Skeletal muscle satellite cell (primary cell): Measurements from ENCODE around the gene SBK2.
A peak's percentile ranks its signal among the peaks of the same experiment; 100 is the strongest.
"Not testable (repeated sequence)": the region's sequence is repeated elsewhere in the genome, so short reads cannot be mapped to it uniquely, and the experiment has no call there.

Experiments used
- H3K27me3 ChIP-seq: 2 replicates; pipeline ENCODE4 v1.7.0; 2013; ENCODE audit warnings: low read length; ENCODE audit not compliant: control insufficient read depth, insufficient read depth
- H3K36me3 ChIP-seq: 2 replicates; pipeline ENCODE4 v1.7.0; 2013; ENCODE audit warnings: mild to moderate bottlenecking, control low read depth, low read length; ENCODE audit not compliant: insufficient read depth
- H3K4me1 ChIP-seq: 2 replicates; pipeline ENCODE4 v1.7.0; 2013; ENCODE audit warnings: low read length; ENCODE audit not compliant: control insufficient read depth, insufficient read depth
- H3K4me2 ChIP-seq: 2 replicates; pipeline ENCODE4 v1.7.0; 2013; ENCODE audit warnings: mild to moderate bottlenecking, low read length
- H3K4me3 ChIP-seq: 2 replicates; pipeline ENCODE4 v1.7.0; 2013; ENCODE audit warnings: low read length
- H3K9ac ChIP-seq: 2 replicates; pipeline ENCODE4 v1.7.0; 2013; ENCODE audit warnings: mild to moderate bottlenecking, low read depth, low read length, moderate library complexity
- H3K9me3 ChIP-seq: replicated peaks from 2 replicates; pipeline ENCODE4 v1.7.0; 2013; ENCODE audit warnings: mild to moderate bottlenecking, control low read depth, low read length

The SBK2 gene

DNA sequence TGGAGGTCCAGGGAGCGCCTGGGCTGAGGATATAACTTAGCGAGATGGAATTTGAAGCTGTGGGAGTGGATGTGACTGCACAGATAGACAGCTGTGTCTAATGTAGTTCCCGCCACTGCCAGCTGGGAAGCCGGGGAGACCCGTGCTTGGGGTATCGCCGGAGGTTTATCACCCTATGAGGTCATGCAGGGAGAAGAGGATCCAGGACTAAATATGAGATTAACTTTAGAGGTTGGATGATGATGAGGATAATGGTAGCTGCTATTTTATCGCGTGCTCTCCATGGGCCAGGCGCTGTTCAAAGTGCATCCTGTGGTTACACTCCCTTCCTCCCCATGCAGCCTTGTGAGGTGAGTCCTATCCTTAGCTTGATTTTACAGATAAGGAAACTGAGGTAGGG is 28.8 kb downstream of the SBK2 start:
- Histone ChIP-seq H3K9me3 (no peaks in the 10 kb centered on the region), H3K4me2 (no peak overlapping the region), H3K4me1 (no peaks in the 10 kb centered on the region), H3K27me3 (peaks cover 3% of the 10 kb centered on the region), H3K4me3 (no peak overlapping the region), H3K36me3 (no peaks in the 10 kb centered on the region), H3K9ac (no peak overlapping the region)

GRCh38 chr19:55504981-55505380 is 32.0 kb downstream of the SBK2 start:
- H3K9ac ChIP-seq = no peak overlapping the region
- no peaks in the 10 kb centered on the region for H3K4me1 ChIP-seq
- peaks cover 3% of the 10 kb centered on the region for H3K27me3 ChIP-seq
- H3K4me3 ChIP-seq = no peak overlapping the region
- H3K9me3 ChIP-seq = no peaks in the 10 kb centered on the region
- H3K36me3 ChIP-seq = no peaks in the 10 kb centered on the region
- no peak overlapping the region for H3K4me2 ChIP-seq

GRCh38 chr19:55504252-55504603 is 32.7 kb downstream of the SBK2 start:
- Histone ChIP-seq H3K4me3 (peak overlapping the region; percentile 79), H3K36me3 (no peaks in the 10 kb centered on the region), H3K27me3 (peaks cover 3% of the 10 kb centered on the region), H3K4me1 (no peaks in the 10 kb centered on the region), H3K9me3 (no peaks in the 10 kb centered on the region), H3K9ac (no peak overlapping the region), H3K4me2 (peak overlapping the region; percentile 98)

DNA sequence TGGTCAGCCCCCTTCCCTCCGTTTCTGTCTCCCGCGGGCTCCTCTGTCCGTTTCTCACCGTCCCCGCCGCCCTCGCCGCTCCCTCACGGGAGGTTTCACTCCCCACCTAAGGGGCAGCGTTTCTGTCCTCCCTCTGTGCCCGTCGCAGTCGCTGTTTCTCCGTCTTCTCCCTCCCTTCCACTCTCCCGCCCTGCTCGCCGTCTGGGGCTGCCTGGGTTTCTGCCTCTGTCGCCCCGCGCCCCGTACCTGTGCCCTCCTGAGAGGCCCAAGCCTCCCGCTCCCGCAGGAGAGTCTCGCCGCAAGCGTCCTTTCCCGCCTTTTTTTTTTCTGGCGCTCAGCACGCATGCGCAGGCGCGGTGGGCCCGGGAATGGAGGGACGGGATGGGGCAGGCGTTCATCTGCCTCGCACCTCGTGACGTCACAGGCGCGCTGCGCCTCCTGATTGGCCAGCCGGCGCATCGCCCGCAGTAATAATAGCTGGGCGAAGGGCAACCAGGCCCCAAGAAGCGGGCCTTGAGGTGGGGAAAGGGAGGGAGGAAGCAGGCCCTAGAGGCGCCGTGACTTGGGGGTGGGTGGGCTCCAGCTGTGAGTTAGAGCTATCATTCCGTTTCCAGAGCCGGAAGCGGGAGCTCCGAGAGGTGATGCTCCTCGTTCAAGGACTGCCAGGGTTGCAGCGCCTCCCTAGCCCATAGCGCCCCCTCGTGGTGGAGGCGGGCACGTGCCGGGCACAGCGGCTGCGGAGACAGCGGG is 33.3 kb downstream of the SBK2 start:
- H3K36me3 ChIP-seq = no peaks in the 10 kb centered on the region
- peak overlapping the region; percentile 52 for H3K9ac ChIP-seq
- H3K4me1 ChIP-seq = no peaks in the 10 kb centered on the region
- H3K27me3 ChIP-seq = peaks cover 3% of the 10 kb centered on the region
- peak overlapping the region; percentile 79 for H3K4me3 ChIP-seq
- H3K4me2 ChIP-seq = peak overlapping the region; percentile 98
- no peaks in the 10 kb centered on the region for H3K9me3 ChIP-seq

- Histone ChIP-seq H3K27me3 (peaks cover 3% of the 10 kb centered on the region), H3K4me2 (no peak overlapping the region), H3K4me1 (no peaks in the 10 kb centered on the region), H3K9ac (no peak overlapping the region), H3K9me3 (no peaks in the 10 kb centered on the region), H3K36me3 (no peaks in the 10 kb centered on the region), H3K4me3 (no peak overlapping the region)
Measured at GRCh38 chr19:55503157-55503501, 33.8 kb downstream of the SBK2 start.

- H3K4me3 ChIP-seq = no peak overlapping the region
- H3K9ac ChIP-seq = no peak overlapping the region
- H3K9me3 ChIP-seq = no peaks in the 10 kb centered on the region
- no peaks in the 10 kb centered on the region for H3K36me3 ChIP-seq
- H3K27me3 ChIP-seq = peaks cover 3% of the 10 kb centered on the region
- H3K4me1 ChIP-seq = no peaks in the 10 kb centered on the region
- H3K4me2 ChIP-seq = no peak overlapping the region
Measured at GRCh38 chr19:55502197-55502952, 34.6 kb downstream of the SBK2 start.

- H3K27me3 ChIP-seq = peaks cover 3% of the 10 kb centered on the region
- no peak overlapping the region for H3K4me2 ChIP-seq
- no peaks in the 10 kb centered on the region for H3K9me3 ChIP-seq
- no peak overlapping the region for H3K4me3 ChIP-seq
- no peaks in the 10 kb centered on the region for H3K4me1 ChIP-seq
- H3K9ac ChIP-seq = no peak overlapping the region
- H3K36me3 ChIP-seq = no peaks in the 10 kb centered on the region
Measured at GRCh38 chr19:55500368-55500952, 36.5 kb downstream of the SBK2 start.

DNA sequence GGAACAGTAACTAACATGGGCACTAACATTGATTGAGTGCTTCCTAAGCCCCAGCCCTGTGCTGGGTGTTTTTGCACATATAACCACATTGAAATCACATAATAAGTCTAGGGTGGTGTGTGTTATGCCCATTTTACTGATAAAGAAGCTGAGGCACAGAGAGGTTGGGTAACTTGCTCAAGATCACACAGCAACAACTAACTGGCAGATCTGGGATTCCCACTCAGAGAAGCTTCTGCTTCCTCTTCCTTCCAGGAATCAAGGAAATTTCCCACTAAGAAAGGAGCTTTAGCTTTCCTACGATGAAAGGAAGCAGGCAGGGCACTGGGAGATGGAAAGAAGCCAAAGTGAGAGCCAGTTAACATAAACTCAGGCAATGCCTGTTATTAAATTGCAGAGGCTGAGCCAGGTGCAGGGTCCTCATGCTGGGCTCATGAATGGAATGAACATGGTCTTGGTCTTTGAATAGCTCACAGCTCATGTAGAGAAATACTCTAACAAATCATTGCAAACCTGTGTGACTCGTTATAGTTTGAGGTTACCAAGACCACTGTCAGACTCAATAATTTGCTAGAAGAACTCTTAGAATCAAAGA is 38.6 kb downstream of the SBK2 start:
- Histone ChIP-seq H3K9me3 (no peaks in the 10 kb centered on the region), H3K4me3 (no peak overlapping the region), H3K4me1 (no peaks in the 10 kb centered on the region), H3K4me2 (no peak overlapping the region), H3K9ac (no peak overlapping the region), H3K27me3 (no peaks in the 10 kb centered on the region), H3K36me3 (no peaks in the 10 kb centered on the region)

GRCh38 chr19:55497763-55498162 is 39.2 kb downstream of the SBK2 start:
- no peaks in the 10 kb centered on the region for H3K36me3 ChIP-seq
- H3K9ac ChIP-seq = no peak overlapping the region
- no peak overlapping the region for H3K4me3 ChIP-seq
- no peaks in the 10 kb centered on the region for H3K27me3 ChIP-seq
- no peak overlapping the region for H3K4me2 ChIP-seq
- no peaks in the 10 kb centered on the region for H3K4me1 ChIP-seq
- H3K9me3 ChIP-seq = no peaks in the 10 kb centered on the region

GRCh38 chr19:55496820-55497219 is 40.1 kb downstream of the SBK2 start:
- H3K27me3 ChIP-seq, H3K4me1 ChIP-seq, H3K9ac ChIP-seq, H3K4me2 ChIP-seq, H3K9me3 ChIP-seq, H3K36me3 ChIP-seq, H3K4me3 ChIP-seq: not testable (repeated sequence)

DNA sequence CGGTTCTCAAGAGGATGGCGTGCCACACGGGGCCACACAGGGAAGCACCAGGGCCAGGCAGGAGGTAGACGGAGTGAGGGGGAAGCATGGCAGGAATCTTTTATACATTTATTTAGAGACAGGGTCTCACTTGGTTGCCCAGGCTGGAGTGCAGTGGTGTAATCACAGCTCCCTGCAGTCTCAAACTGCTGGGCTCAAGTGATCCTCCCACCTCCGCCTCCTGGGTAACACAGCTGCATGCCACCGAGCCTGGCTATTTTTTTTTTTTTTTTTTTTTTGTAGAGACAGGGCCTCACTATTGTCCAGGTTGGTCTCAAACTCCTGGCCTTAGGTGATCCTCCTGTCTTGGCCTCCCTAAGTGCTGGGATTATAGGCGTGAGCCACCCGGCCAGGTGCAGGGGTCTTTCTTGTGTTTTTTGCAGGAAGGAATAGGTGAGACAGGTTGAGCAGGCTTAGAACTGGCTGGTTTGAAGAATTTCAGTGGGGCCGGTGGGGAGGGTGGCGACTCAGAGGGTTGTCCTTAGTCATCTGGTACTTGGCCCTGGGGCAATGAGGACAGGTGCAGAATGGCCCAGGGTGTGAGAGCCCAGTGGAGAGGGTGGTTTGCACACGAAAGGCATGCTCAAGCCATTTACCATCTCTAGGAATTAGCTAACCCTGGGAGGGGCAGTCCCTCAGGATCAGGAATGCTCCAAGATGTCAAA is 41.1 kb downstream of the SBK2 start:
- H3K4me1 ChIP-seq = no peaks in the 10 kb centered on the region
- H3K4me3 ChIP-seq = no peak overlapping the region

More for the DNA sequence above, 41.1 kb downstream of the SBK2 start:
- Histone ChIP-seq H3K9me3 (no peaks in the 10 kb centered on the region), H3K36me3 (no peaks in the 10 kb centered on the region), H3K27me3 (peaks cover 5% of the 10 kb centered on the region), H3K4me2 (no peak overlapping the region), H3K9ac (no peak overlapping the region)
